ENCODE data around the gene CHID1. TPM values are rescaled to one million over a fixed set of nuclear protein-coding genes. Genes with fewer than 3 reads are reported as not detected.
A peak's percentile ranks its signal among the peaks of the same experiment; 100 is the strongest.

CHID1 gene
- total RNA-seq, 1 donor: 35.1 TPM

GRCh38 chr11:833114-833791, 77.4 kb downstream of the CHID1 start:
- TF ChIP-seq CTCF (IDR thresholded peaks at IDR 0.05; ENCODE audit: insufficient read depth, low read length): no peak
- H3K4me3 ChIP-seq (ENCODE audit: low read depth, low read length): peak overlapping the region; percentile 81
- peak; percentile 35 for DNase-seq (ENCODE audit: low read depth)

GRCh38 chr11:832529-833113, 78.0 kb downstream of the CHID1 start, which contains the start of gene CD151:
TSS of gene CD151 (plus strand) at chr11:832952. CDS start at chr11:836070, 3,118 bp downstream.
- TF ChIP-seq CTCF (IDR thresholded peaks at IDR 0.05; ENCODE audit: insufficient read depth, low read length): no peak
- peak within 1 kb of the TSS; percentile 81 for H3K4me3 ChIP-seq (ENCODE audit: low read depth, low read length)
- no peak for DNase-seq (ENCODE audit: low read depth)

- H3K4me3 ChIP-seq (ENCODE audit: low read depth, low read length): peak overlapping the region; percentile 81
- no peak for DNase-seq (ENCODE audit: low read depth)
- TF ChIP-seq CTCF (IDR thresholded peaks at IDR 0.05; ENCODE audit: insufficient read depth, low read length): no peak
Measured at GRCh38 chr11:831961-832528, 78.6 kb downstream of the CHID1 start.

- no peak for DNase-seq (ENCODE audit: low read depth)
- TF ChIP-seq CTCF (IDR thresholded peaks at IDR 0.05; ENCODE audit: insufficient read depth, low read length): no peak
- no peak overlapping the region for H3K4me3 ChIP-seq (ENCODE audit: low read depth, low read length)
Measured at GRCh38 chr11:831118-831864, 79.3 kb downstream of the CHID1 start.

GRCh38 chr11:830295-831117, 80.1 kb downstream of the CHID1 start:
- peak overlapping the region; percentile 40 for H3K4me3 ChIP-seq (ENCODE audit: low read depth, low read length)
- no peak for TF ChIP-seq CTCF (IDR thresholded peaks at IDR 0.05; ENCODE audit: insufficient read depth, low read length)
- peak; percentile 40 for DNase-seq (ENCODE audit: low read depth)

- no peak for TF ChIP-seq CTCF (IDR thresholded peaks at IDR 0.05; ENCODE audit: insufficient read depth, low read length)
- no peak for DNase-seq (ENCODE audit: low read depth)
- peak overlapping the region; percentile 40 for H3K4me3 ChIP-seq (ENCODE audit: low read depth, low read length)
Measured at GRCh38 chr11:829847-830294, 80.7 kb downstream of the CHID1 start.
